B cell (primary cell): Measurements from ENCODE around the gene LYPD5. TPM values are rescaled to one million over a fixed set of nuclear protein-coding genes. Genes with fewer than 3 reads are reported as not detected.
A peak's percentile ranks its signal among the peaks of the same experiment; 100 is the strongest.

Source experiments
- ATAC-seq: fragments of 200-7000 bp; cut with Tn5 transposase; one replicate; pipeline ENCODE4 v1.10.0; 2021; ENCODE audit warnings: low read depth, mild to moderate bottlenecking, moderate number of reproducible peaks, moderate library complexity
- CTCF ChIA-PET: fragments of 350-600 bp; sonication (Branson Sonifier 250); formaldehyde crosslinking; loops from one replicate; lab custom pipeline; 2021; ENCODE audit warnings: antibody characterized with exemption, inconsistent platforms; lab: Charles Lee
- POLR2A ChIA-PET: fragments of 350-600 bp; sonication (Branson Sonifier 250); formaldehyde crosslinking; loops from one replicate; lab custom pipeline; 2021; ENCODE audit warnings: antibody characterized with exemption; lab: Charles Lee
- DNase-seq: peaks from one replicate; pipeline ENCODE4 v3.0.0; 2013
- H2AFZ ChIP-seq: 2 replicates; pipeline ENCODE4 v1.6.1; 2012; ENCODE audit warnings: mild to moderate bottlenecking, low read depth, low read length; ENCODE audit not compliant: insufficient read depth, poor library complexity, severe bottlenecking
- H3K27ac ChIP-seq, 2 donors: 1 replicate in 1 of 2; 2 replicates in 1 of 2; pipeline ENCODE4 v1.5.1; 2012 to 2013; ENCODE audit warnings: low read length in 2 of 2, mild to moderate bottlenecking in 2 of 2, moderate library complexity in 1 of 2
- H3K27me3 ChIP-seq, 4 experiments: fragments of 200-600 bp in 1 of 4; sonication (generic) in 1 of 4; replicated peaks in 1 of 4; 1 replicate in 2 of 4; 2 replicates in 2 of 4; pipeline versions ENCODE4 v1.6.1 to v1.7.0; 2013 to 2016; ENCODE audit warnings: low read length in 3 of 4, mild to moderate bottlenecking in 2 of 4, mixed read lengths in 1 of 4, moderate library complexity in 1 of 4; ENCODE audit not compliant: insufficient read depth in 4 of 4, control insufficient read depth in 3 of 4; ENCODE audit errors: control extremely low read depth in 1 of 4
- H3K36me3 ChIP-seq, 2 experiments: replicated peaks in 1 of 2; 1 replicate in 1 of 2; 2 replicates in 1 of 2; pipeline versions ENCODE4 v1.6.1 to v1.7.1; 2013; ENCODE audit warnings: low read length in 1 of 2; ENCODE audit not compliant: insufficient read depth in 2 of 2, control insufficient read depth in 1 of 2; ENCODE audit errors: control extremely low read depth in 1 of 2, extremely low read depth in 1 of 2
- H3K4me1 ChIP-seq, 2 donors: fragments of 200-600 bp in 1 of 2; sonication (generic) in 1 of 2; 1 replicate in 1 of 2; 2 replicates in 1 of 2; pipeline versions ENCODE4 v1.5.1 to v1.6.1; 2013 to 2017; ENCODE audit warnings: low read length in 2 of 2; ENCODE audit not compliant: control insufficient read depth in 2 of 2, insufficient read depth in 2 of 2
- H3K4me2 ChIP-seq: replicated peaks from 2 replicates; pipeline ENCODE3; 2012; ENCODE audit warnings: mild to moderate bottlenecking, low read depth, low read length; ENCODE audit not compliant: poor library complexity, severe bottlenecking
- H3K4me3 ChIP-seq, 5 experiments: fragments of 200-600 bp in 1 of 5; sonication (generic) in 1 of 5; 1 replicate in 3 of 5; 2 replicates in 2 of 5; pipeline versions ENCODE4 v1.5.1 to v1.7.0; 2011 to 2016; ENCODE audit warnings: low read length in 4 of 5, mild to moderate bottlenecking in 4 of 5, low read depth in 2 of 5, control low read depth in 1 of 5, moderate library complexity in 1 of 5; ENCODE audit not compliant: insufficient read depth in 1 of 5; ENCODE audit errors: control extremely low read depth in 1 of 5, extremely low read depth in 1 of 5
- H3K79me2 ChIP-seq: fragments of 200-600 bp; sonication (generic); one replicate; pipeline ENCODE4 v1.6.0; 2016; ENCODE audit warnings: low read length; ENCODE audit not compliant: control insufficient read depth, insufficient read depth
- H3K9ac ChIP-seq: fragments of 200-600 bp; sonication (generic); 2 replicates; pipeline ENCODE4 v1.6.1; 2017; ENCODE audit warnings: mild to moderate bottlenecking, low read length, moderate library complexity
- H3K9me3 ChIP-seq, 3 donors: one replicate each; pipeline versions ENCODE4 v1.6.1 to v1.7.1; 2013; ENCODE audit warnings: low read length in 2 of 3; ENCODE audit not compliant: control insufficient read depth in 2 of 3, insufficient read depth in 1 of 3; ENCODE audit errors: control extremely low read depth in 1 of 3
- H4K20me1 ChIP-seq: 2 replicates; pipeline ENCODE4 v1.6.0; 2012; ENCODE audit warnings: mild to moderate bottlenecking, low read length; ENCODE audit not compliant: insufficient read depth, control insufficient read depth, poor library complexity, severe bottlenecking
- H3K27ac Mint-ChIP-seq: one replicate; pipeline ENCODE4 v1.8.0; 2021; ENCODE audit warnings: mixed read lengths
- H3K27me3 Mint-ChIP-seq: one replicate; pipeline ENCODE4 v1.8.0; 2021; ENCODE audit warnings: mixed read lengths
- H3K4me1 Mint-ChIP-seq: one replicate; pipeline ENCODE4 v1.8.0; 2021; ENCODE audit warnings: mixed read lengths
- H3K4me3 Mint-ChIP-seq: one replicate; pipeline ENCODE4 v1.8.0; 2021; ENCODE audit warnings: mixed read lengths
- H3K9me3 Mint-ChIP-seq: one replicate; pipeline ENCODE4 v1.8.0; 2022; ENCODE audit warnings: mixed read lengths; ENCODE audit not compliant: insufficient read depth
- CTCF ChIP-seq: fragments of 200-600 bp; IDR thresholded peaks from one replicate; pipeline ENCODE4 v1.8.0; 2022; ENCODE audit warnings: antibody characterized with exemption, mild to moderate bottlenecking
- EZH2 ChIP-seq: IDR thresholded peaks from 2 replicates; pipeline ENCODE4 v1.6.1; 2012; ENCODE audit warnings: borderline replicate concordance, low read depth, mild to moderate bottlenecking, moderate library complexity, low read length; ENCODE audit not compliant: insufficient read depth, poor library complexity, severe bottlenecking
- WGBS: methylation state at CpG from one replicate; pipeline ENCODE4 v1.1.5; 2013; ENCODE audit warnings: missing lambda C conversion rate; ENCODE audit not compliant: insufficient coverage; 5-methylcytosine and 5-hydroxymethylcytosine counted together
- intact Hi-C: fragments of 100-400 bp; cut with micrococcal nuclease; formaldehyde crosslinking; loops from one replicate; pipeline ENCODE4 v1.10.0; 2022
- polyA plus RNA-seq: library from polyadenylated mRNA; depleted of rRNA; stranded (reverse); fragments of >200 nt; gene quantifications from 2 replicates; pipeline ENCODE4 v1.2.3, GENCODE V29; 2012
- total RNA-seq, 2 donors: library from RNA; stranded (reverse); fragments of 120-200 nt in 1 of 2; gene quantifications; 1 replicate in 1 of 2; 2 replicates in 1 of 2; pipeline versions ENCODE4 v1.2.3 to v1.2.4, GENCODE V29; 2013 to 2022

The LYPD5 gene
- total and polyA plus RNA-seq, 2 donors (not counting 1 experiment from before 2014, with no cell fraction given): 0.46 TPM; not detected in 1

DNA sequence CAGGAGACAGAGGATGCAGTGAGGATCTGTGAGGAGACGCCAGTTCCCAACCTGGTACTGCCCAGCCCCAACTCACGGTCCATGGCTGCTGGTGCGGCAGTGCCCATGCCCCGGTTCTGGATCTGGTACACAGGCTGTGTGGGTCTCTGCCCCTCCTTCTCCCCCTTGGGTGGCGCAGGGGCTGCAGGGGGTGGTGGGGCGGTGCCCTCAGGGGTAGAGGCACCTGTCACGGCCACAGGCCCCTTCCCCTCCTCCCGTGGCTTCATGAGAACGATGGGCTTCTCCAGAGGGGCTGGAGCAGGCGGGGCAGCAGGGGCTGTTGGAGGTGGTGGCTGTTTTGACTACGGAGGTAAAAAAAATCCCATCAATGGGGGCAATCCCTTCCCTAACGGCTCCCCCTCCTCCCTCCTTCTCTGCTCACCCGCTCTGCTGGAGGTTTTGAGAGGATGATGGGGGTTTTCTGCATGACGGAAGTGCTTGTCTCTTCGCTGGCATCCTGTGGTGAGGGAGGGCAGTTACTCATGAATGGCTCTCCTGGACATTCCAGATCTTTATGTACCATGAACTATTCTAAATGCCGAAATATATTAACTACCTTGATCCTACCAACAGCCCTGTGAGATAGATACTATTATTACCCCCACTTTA is 54.6 kb downstream of the LYPD5 start:
- H3K4me2 ChIP-seq: peak overlapping the region; percentile 27
- peak overlapping the region; percentile 71 for H3K4me3 Mint-ChIP-seq
- WGBS: 86% methylated on average over 9 of the region's 16 CpGs

More for the DNA sequence above, 54.6 kb downstream of the LYPD5 start:
- intact Hi-C loops: no loop called here
- H3K4me1 ChIP-seq: peaks cover 19 to 40% of the 10 kb centered on the region in 2 donors
- no peak for TF ChIP-seq CTCF
- TF ChIP-seq EZH2: no peak
- peaks cover 0 to 86% of the 10 kb centered on the region in 2 experiments for H3K36me3 ChIP-seq
- CTCF ChIA-PET: interaction anchor here (0.8 to 10.4 kb wide), 6 partner anchors 7 to 193 kb away, joined by 3 to 237 read pairs (median 72); partner anchors contain the start of genes KCNN4 and SMG9
- no peaks in the 10 kb centered on the region for H3K9me3 ChIP-seq
- H3K27ac ChIP-seq: peak overlapping the region; percentile 23 to 61
- POLR2A ChIA-PET: interaction anchor here (0.7 to 1.0 kb wide), 2 partner anchors 17 kb away, joined by 3 read pairs; no protein-coding TSS in a partner anchor
- peak overlapping the region; percentile 90 for H3K27ac Mint-ChIP-seq
- ATAC-seq (no peak), DNase-seq (no peak)
- H3K27me3 ChIP-seq: no peaks in the 10 kb centered on the region
- no peaks in the 10 kb centered on the region for H3K9me3 Mint-ChIP-seq
- H3K27me3 Mint-ChIP-seq: no peaks in the 10 kb centered on the region
- H3K4me1 Mint-ChIP-seq: peaks cover 48% of the 10 kb centered on the region
- H2AFZ ChIP-seq: no peak overlapping the region
- no peak overlapping the region for H3K4me3 ChIP-seq
- no peak overlapping the region for H3K9ac ChIP-seq
- peaks cover 17% of the 10 kb centered on the region for H3K79me2 ChIP-seq
- H4K20me1 ChIP-seq: no peaks in the 10 kb centered on the region

Other genes starting within 250 kb of the LYPD5 start
- 38.2 and 47.4 TPM in 2 replicates for gene XRCC1, start 226.9 kb downstream of the LYPD5 start, total RNA-seq
- gene XRCC1, start 226.9 kb downstream of the LYPD5 start, polyA plus RNA-seq: 24.7 and 34.6 TPM in 2 replicates
- 0.97 and 2.9 TPM in 2 replicates for gene PINLYP, start 226.6 kb downstream of the LYPD5 start, total RNA-seq
- 1.9 and 2.0 TPM in 2 replicates for gene PINLYP, start 226.6 kb downstream of the LYPD5 start, polyA plus RNA-seq
- 20.3 and 20.5 TPM in 2 replicates for gene IRGQ, start 206.3 kb downstream of the LYPD5 start, total RNA-seq
- gene IRGQ, start 206.3 kb downstream of the LYPD5 start, polyA plus RNA-seq: 22.6 and 89.6 TPM in 2 replicates
- gene ZNF576, start 205.9 kb downstream of the LYPD5 start, total RNA-seq: 17.3 and 23.2 TPM in 2 replicates
- 2.9 and 7.9 TPM in 2 replicates for gene ZNF576, start 205.9 kb downstream of the LYPD5 start, polyA plus RNA-seq
- 0.63 and 0.64 TPM in 2 replicates for gene SRRM5, start 190.4 kb downstream of the LYPD5 start, total RNA-seq
- gene SRRM5, start 190.4 kb downstream of the LYPD5 start, polyA plus RNA-seq: 1.4 and 1.9 TPM in 2 replicates
- gene ZNF428, start 182.8 kb downstream of the LYPD5 start, total RNA-seq: 19.7 and 24.6 TPM in 2 replicates
- gene ZNF428, start 182.8 kb downstream of the LYPD5 start, polyA plus RNA-seq: 16.9 and 17.3 TPM in 2 replicates
- 0.42 and 1.1 TPM in 2 replicates for gene CADM4, start 162.6 kb downstream of the LYPD5 start, total RNA-seq
- gene CADM4, start 162.6 kb downstream of the LYPD5 start, polyA plus RNA-seq: 0.10 and 0.21 TPM in 2 replicates
- gene PLAUR, start 132.3 kb downstream of the LYPD5 start, total RNA-seq: 0.99 and 1.0 TPM in 2 replicates
- gene PLAUR, start 132.3 kb downstream of the LYPD5 start, polyA plus RNA-seq: 6.9 and 8.0 TPM in 2 replicates
- gene IRGC, start 86.4 kb downstream of the LYPD5 start, total RNA-seq: not detected in 2 replicates
- gene IRGC, start 86.4 kb downstream of the LYPD5 start, polyA plus RNA-seq: not detected in 2 replicates
- 87.5 and 89.9 TPM in 2 replicates for gene SMG9, start 47.5 kb downstream of the LYPD5 start, total RNA-seq
- gene SMG9, start 47.5 kb downstream of the LYPD5 start, polyA plus RNA-seq: 24.8 and 33.9 TPM in 2 replicates
- 107 and 119 TPM in 2 replicates for gene KCNN4, start 21.5 kb downstream of the LYPD5 start, total RNA-seq
- gene KCNN4, start 21.5 kb downstream of the LYPD5 start, polyA plus RNA-seq: 112 and 267 TPM in 2 replicates
- gene ZNF283, start 24.9 kb upstream of the LYPD5 start, total RNA-seq: 20.8 and 23.3 TPM in 2 replicates
- gene ZNF283, start 24.9 kb upstream of the LYPD5 start, polyA plus RNA-seq: 2.1 and 4.2 TPM in 2 replicates
- 5.5 and 6.6 TPM in 2 replicates for gene ZNF404, start 81.5 kb upstream of the LYPD5 start, total RNA-seq
- 3.1 and 4.5 TPM in 2 replicates for gene ZNF404, start 81.5 kb upstream of the LYPD5 start, polyA plus RNA-seq
- gene ZNF45, start 132.8 kb upstream of the LYPD5 start, total RNA-seq: 30.1 and 31.7 TPM in 2 replicates
- gene ZNF45, start 132.8 kb upstream of the LYPD5 start, polyA plus RNA-seq: 10.6 and 11.1 TPM in 2 replicates
- gene ZNF221, start 148.8 kb upstream of the LYPD5 start, total RNA-seq: 5.0 and 7.0 TPM in 2 replicates
- gene ZNF221, start 148.8 kb upstream of the LYPD5 start, polyA plus RNA-seq: 0.63 and 2.1 TPM in 2 replicates
- 8.4 and 8.9 TPM in 2 replicates for gene ZNF155, start 181.7 kb upstream of the LYPD5 start, total RNA-seq
- gene ZNF155, start 181.7 kb upstream of the LYPD5 start, polyA plus RNA-seq: 3.8 and 8.1 TPM in 2 replicates
- 16.8 TPM in 2 replicates for gene ZNF230, start 200.5 kb upstream of the LYPD5 start, total RNA-seq
- gene ZNF230, start 200.5 kb upstream of the LYPD5 start, polyA plus RNA-seq: 3.6 and 3.7 TPM in 2 replicates
- gene ZNF222, start 222.9 kb upstream of the LYPD5 start, total RNA-seq: 7.5 and 9.1 TPM in 2 replicates
- 2.5 and 4.3 TPM in 2 replicates for gene ZNF222, start 222.9 kb upstream of the LYPD5 start, polyA plus RNA-seq
- 7.3 and 9.5 TPM in 2 replicates for gene ZNF223, start 249.6 kb upstream of the LYPD5 start, total RNA-seq
- 2.9 and 7.1 TPM in 2 replicates for gene ZNF223, start 249.6 kb upstream of the LYPD5 start, polyA plus RNA-seq